Ramos (cell line): Measurements from ENCODE around the gene GDPGP1.

Experiments
- in situ Hi-C: fragments of 300-500 bp; cut with MboI; formaldehyde crosslinking; loops from one replicate; pipeline ENCODE4 v1.14.3; 2022; ENCODE audit warnings: low sequenced_read_pairs; ENCODE audit not compliant: unreplicated experiment

GDPGP1 gene

GRCh38 chr15:90223441-90224165 is 10.4 kb upstream of the GDPGP1 start:
- in situ Hi-C loops = no loop called here

GRCh38 chr15:90225047-90225446 is 9.0 kb upstream of the GDPGP1 start:
- in situ Hi-C loops = no loop called here

GRCh38 chr15:90225504-90226234 is 8.3 kb upstream of the GDPGP1 start:
- in situ Hi-C loops = no loop called here

GRCh38 chr15:90227336-90227735 is 6.7 kb upstream of the GDPGP1 start:
- in situ Hi-C loops = no loop called here

DNA sequence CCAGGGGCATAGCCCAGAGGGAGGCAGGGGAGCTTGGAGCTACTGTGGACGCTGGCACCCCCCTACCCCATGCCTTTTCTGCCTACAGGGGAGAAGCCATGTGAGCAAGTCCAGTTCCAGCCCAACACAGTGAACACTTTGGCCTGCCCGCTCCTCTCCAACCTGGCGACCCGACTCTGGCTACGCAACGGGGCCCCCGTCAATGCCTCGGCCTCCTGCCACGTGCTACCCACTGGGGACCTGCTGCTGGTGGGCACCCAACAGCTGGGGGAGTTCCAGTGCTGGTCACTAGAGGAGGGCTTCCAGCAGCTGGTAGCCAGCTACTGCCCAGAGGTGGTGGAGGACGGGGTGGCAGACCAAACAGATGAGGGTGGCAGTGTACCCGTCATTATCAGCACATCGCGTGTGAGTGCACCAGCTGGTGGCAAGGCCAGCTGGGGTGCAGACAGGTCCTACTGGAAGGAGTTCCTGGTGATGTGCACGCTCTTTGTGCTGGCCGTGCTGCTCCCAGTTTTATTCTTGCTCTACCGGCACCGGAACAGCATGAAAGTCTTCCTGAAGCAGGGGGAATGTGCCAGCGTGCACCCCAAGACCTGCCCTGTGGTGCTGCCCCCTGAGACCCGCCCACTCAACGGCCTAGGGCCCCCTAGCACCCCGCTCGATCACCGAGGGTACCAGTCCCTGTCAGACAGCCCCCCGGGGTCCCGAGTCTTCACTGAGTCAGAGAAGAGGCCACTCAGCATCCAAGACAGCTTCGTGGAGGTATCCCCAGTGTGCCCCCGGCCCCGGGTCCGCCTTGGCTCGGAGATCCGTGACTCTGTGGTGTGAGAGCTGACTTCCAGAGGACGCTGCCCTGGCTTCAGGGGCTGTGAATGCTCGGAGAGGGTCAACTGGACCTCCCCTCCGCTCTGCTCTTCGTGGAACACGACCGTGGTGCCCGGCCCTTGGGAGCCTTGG is 5.9 kb upstream of the GDPGP1 start:
- in situ Hi-C loops = no loop called here

DNA sequence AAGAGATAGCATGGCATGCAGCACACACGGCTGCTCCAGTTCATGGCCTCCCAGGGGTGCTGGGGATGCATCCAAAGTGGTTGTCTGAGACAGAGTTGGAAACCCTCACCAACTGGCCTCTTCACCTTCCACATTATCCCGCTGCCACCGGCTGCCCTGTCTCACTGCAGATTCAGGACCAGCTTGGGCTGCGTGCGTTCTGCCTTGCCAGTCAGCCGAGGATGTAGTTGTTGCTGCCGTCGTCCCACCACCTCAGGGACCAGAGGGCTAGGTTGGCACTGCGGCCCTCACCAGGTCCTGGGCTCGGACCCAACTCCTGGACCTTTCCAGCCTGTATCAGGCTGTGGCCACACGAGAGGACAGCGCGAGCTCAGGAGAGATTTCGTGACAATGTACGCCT is 5.0 kb upstream of the GDPGP1 start:
- in situ Hi-C loops = no loop called here

GRCh38 chr15:90230071-90230494 is 3.9 kb upstream of the GDPGP1 start:
- in situ Hi-C loops = no loop called here

DNA sequence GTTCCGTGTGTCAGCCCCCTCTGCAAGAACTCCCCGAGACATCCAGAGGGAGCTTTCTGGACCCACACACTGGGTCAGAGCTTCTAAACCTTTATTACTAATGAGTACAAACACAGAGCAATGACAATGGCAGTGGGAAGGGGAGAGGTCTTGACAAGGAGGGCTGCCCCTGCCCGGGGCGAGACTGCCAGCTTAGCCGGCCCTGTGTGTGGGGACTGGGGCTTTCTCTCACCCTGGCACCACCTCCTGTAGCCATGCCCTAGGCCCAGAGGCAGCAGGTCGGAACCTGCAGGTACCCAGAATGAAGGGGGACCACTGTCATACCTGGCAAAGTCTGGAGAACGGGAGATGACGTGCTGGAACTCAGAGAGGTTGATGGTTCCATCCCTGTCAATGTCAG is 3.4 kb upstream of the GDPGP1 start:
- in situ Hi-C loops = no loop called here

DNA sequence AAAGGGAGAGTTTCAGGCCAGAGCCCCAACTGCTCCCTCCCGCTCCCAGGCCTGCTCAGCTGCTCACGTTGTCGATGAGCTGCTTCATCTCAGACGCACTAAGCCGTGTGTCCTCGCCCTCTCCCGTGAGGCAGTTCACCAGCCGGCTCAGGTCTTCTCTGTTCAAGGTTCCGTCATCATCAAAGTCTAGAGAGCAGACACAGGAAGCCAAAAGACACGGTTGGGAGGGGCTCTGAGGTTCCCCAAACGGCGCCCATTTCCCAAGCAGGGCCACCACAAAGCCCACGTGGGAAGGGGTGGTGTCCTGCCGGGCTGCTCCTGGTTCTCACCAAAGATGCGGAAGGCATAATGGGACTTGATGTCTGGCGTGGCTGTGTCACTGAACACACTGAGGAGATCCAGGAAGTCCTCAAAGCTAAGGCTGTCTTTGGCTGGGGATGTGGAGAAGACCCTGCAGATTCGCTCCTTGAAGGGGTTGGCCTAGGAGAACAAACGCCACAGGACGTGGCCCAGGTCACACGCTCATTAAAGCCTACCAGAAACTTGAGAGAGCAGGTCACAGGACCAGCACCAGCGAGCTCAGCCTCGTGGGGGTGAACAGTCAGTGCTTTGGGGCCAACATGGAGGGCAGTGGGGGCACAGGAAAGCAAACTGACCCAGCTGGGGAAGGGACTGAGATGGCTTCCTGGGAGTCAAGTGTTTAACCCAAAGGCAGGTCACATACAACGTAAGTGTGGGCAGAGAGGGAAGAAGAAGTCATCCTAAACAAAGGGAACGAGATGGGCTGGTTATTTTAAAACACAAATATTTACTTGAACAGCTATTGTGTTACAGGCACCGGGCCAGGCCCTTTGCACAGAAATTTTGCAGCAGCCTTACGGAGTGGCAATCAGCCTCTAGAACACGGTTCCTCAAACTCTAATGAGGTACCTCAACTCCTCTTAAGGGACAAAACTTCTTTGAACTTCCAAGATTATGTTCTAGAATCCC is 2.7 kb upstream of the GDPGP1 start:
- in situ Hi-C loops = no loop called here

DNA sequence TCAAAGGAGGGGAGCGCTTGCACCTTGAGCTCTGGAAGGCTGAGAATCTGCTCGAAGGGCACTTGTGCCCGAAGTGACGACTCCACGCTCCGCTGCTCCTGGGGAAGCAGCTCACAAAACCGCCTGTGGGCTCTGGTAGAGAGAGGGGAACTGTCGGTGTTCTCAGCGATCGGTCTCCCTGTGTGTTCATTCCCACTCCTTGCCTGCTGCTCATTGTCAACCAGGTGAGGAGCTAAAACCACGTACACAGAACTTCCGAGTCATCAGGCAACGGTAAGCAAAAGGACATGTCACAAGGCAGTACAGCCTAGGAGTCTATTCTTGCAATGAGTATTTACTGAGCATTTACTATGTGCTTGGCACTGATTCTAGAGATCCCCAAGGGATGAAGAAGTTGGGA is 1.8 kb upstream of the GDPGP1 start:
- in situ Hi-C loops = no loop called here

DNA sequence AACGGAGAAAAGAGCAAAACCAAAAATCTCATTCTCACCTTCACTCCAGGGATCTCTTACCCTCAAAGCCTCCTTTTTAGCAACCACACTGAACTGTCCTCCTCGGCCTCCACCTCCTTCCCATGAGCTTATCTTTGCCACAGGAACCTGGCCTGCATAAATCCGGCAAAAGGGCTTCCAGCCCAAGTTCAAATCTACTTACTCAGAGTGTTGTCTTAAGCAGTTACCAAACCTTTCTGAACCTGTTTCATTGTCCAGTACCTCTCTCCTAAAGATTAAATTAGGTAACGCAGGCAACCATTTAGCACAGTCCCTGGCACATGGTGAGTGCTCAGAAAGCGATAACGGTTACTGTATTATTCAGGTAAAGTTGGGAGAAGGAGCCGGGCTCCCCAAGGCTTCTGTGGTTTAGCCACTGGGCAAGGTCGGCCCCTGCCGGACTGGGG is 1.0 kb upstream of the GDPGP1 start:
- in situ Hi-C loops = no loop called here

DNA sequence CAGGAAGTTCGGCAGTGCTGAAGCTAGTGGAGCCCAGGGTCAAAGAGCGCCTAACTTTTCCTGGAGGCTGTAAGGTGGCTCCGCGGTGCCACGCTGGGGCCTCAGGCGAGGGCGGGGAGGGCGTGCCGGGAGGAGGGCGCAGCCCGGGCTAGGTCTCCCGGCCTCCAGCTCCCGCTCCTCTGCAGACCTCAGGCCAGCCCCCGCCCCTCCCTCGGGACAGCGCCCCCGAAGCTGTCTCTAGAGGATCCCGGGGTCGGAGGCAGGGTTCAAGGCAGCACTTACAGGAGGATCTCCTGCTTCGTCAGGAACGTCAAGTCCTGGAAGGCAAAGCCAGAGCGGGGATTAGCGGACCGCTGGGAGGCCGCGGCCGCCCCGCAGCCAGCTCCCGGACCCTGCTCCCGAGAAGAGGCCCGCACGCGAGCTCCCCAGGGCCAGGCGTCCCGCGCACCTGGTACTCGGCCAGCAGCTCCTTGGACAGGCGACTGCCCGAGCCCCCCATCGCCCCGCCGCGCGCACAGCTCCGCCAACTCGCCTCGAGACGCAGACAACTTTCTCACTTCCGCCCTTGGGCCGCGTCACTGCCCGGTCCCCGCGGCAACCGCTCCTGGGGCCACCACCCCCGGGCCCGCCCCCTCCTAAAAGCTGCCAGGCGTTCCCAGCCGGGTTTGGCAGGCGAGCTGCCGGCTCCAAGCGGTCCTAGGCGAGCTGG is 468 bp upstream of the GDPGP1 start, which contains the start of gene CIB1:
Gene CIB1, minus strand, starts transcription at position 555 of the 709 bp plus-strand sequence. Its CDS starts 56 bp downstream, at position 499.
- in situ Hi-C loops = no loop called here

DNA sequence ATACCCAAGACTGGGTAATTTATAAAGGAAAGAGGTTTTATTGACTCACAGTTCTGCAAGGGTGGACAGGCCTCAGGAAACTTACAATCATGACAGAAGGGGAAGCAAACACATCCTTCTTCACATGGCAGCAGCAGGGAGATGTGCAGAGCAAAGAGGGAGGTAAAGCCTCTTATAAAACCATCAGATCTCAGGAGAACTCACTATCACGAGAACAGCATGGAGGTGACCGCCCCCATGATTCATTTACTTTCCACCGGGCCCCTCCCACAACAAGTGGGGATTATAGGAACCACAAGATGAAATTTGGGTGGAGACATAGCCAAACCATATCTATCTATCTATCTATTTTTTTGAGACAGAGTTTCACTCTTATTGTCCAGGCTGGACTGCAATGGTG is 5.4 kb downstream of the GDPGP1 start:
- in situ Hi-C loops = no loop called here

- in situ Hi-C loops = no loop called here
Observed at GRCh38 chr15:90240856-90241255, 6.8 kb downstream of the GDPGP1 start.

DNA sequence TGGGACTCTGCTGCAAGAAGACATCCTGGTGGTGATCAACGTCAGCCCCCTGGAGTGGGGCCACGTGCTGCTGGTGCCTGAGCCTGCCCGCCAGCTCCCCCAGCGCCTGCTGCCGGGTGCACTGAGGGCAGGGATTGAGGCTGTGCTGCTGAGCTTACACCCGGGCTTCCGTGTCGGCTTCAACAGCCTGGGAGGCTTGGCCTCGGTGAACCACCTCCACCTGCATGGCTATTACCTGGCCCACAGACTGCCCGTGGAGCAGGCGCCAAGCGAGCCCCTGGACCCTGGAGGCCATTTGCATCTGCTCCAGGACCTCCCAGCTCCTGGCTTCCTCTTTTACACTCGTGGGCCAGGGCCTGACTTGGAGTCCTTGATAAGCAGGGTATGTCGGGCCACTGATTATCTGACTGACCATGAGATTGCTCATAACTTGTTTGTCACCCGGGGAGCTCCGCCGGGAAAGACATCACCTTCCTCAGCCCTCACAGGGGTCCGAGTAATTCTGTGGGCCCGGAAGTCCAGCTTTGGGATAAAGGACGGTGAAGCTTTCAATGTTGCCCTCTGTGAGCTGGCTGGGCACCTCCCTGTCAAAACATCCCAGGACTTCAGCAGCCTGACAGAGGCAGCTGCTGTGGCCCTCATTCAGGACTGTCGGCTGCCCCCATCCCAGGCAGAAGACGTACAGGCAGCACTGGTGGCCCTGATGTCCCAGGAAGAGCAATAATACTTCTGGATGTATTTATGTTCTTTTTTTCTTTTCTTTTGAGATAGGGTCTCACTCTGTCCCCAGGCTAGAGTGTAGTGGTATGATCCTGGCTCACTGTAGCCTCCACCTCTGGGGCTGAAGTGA is 7.6 kb downstream of the GDPGP1 start:
- in situ Hi-C loops = no loop called here

DNA sequence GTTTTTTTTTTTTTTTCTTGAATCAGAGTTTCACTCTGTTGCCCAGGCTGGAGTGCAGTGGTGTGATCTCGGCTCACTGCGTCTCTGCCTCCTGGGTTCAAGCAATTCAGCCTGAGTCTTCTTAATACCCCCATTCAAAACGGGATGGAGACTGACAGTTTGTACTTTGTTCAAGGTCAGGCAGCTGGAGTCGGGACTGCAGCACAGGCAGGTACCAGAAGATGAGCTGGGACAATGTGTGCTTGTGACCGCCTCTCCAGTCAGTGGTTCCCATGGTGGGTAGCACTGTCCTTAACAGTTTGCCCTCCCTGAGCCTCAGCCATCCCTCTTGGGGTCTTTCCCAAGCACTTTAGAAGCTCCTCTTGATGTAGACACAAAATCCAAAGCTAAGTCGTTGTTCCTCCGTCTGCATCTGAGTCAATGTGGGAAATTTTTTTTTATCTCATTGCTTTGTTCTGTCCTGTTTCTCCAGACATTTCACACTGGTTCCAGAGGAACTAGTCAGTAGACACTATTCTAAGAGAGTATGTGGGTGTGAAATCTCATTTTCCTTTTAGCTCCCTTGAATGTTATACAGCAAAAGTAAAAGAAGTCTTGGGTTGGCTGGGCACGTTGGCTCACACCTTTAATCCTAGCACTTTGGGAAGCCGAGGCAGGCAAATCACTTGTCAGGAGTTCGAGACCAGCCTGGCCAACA is 10.1 kb downstream of the GDPGP1 start:
- in situ Hi-C loops = no loop called here

GRCh38 chr15:90248789-90249202 is 14.8 kb downstream of the GDPGP1 start:
- in situ Hi-C loops = no loop called here
